Measurements from ENCODE around the gene MAP10. TPM values are rescaled to one million over a fixed set of nuclear protein-coding genes. Genes with fewer than 3 reads are reported as not detected.

The MAP10 gene
- total RNA-seq, 1 experiment from 2014 or later: 1.5 TPM

DNA sequence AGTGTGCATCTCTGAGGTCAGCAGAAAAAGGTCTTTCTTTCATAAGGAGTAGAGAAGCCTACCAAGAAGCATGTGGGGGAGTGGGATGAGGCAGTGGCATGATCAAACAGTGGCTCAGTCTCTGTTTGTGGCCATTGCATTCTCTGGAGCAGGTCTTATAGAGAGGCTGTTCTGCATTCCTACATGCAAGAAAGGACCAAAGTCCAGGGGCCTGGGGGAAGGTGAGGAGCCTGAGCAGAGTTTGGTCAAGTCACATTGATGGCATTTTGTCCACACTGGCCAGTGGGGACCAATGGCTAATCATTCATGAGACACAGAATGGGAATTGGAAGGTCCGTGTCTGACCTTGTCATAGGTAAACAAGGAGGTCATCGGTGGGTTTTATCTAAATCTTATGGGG lies 25.4 kb downstream of the MAP10 start:
- H3K9me3 ChIP-seq (ENCODE audit: control insufficient read depth, insufficient read depth, low read depth, low read length): no peaks in the 10 kb centered on the region
- no peak overlapping the region for H3K27ac ChIP-seq (ENCODE audit: low read length)
- in situ Hi-C loops (cut with HindIII; ENCODE audit: low pct_unique_long_range_greater_than_20kb, low sequenced_read_pairs): no loop called here
- ChIA-PET POLR2A (no interaction called here), CTCF (no interaction called here)
- DNase-seq (ENCODE audit: low read depth, low spot score) (no peak), ATAC-seq (no peak)
- intact Hi-C loops (cut with micrococcal nuclease; ENCODE audit: unreplicated experiment): no loop called here
- TF ChIP-seq CTCF (IDR thresholded peaks at IDR 0.05) (no peak), SIN3A (IDR thresholded peaks at IDR 0.05; ENCODE audit: borderline replicate concordance, insufficient read depth, low read depth, low read length) (no peak), POLR2AphosphoS5 (IDR thresholded peaks at IDR 0.05; ENCODE audit: low read depth, low read length) (no peak), TCF7L2 (IDR thresholded peaks at IDR 0.05; ENCODE audit: low read depth, low read length) (no peak), REST (IDR thresholded peaks at IDR 0.05; ENCODE audit: insufficient read depth in 1 of 2, low read depth in 2 of 2, low read length in 1 of 2) (no peak)
- no peak overlapping the region for H3K4me3 ChIP-seq (ENCODE audit: low read depth in 2 of 2, low read length in 2 of 2)
- no peaks in the 10 kb centered on the region for H3K36me3 ChIP-seq (ENCODE audit: control insufficient read depth, insufficient read depth, low read length)
- H3K27me3 ChIP-seq (ENCODE audit: control insufficient read depth, insufficient read depth, low read length): no peaks in the 10 kb centered on the region; the same call in none of the 2 replicates
- no peaks in the 10 kb centered on the region for H3K4me1 ChIP-seq (ENCODE audit: control insufficient read depth, insufficient read depth, low read length)
- BruUV-seq (replicated peaks): no TSS peak

- Histone ChIP-seq H3K4me1 (ENCODE audit: control insufficient read depth, insufficient read depth, low read length) (no peaks in the 10 kb centered on the region), H3K4me3 (ENCODE audit: low read depth in 2 of 2, low read length in 2 of 2) (no peak overlapping the region), H3K27ac (ENCODE audit: low read length) (no peak overlapping the region), H3K27me3 (ENCODE audit: control insufficient read depth, insufficient read depth, low read length) (no peaks in the 10 kb centered on the region; the same call in none of the 2 replicates), H3K36me3 (ENCODE audit: control insufficient read depth, insufficient read depth, low read length) (no peaks in the 10 kb centered on the region), H3K9me3 (ENCODE audit: control insufficient read depth, insufficient read depth, low read depth, low read length) (no peaks in the 10 kb centered on the region)
- intact Hi-C loops (cut with micrococcal nuclease; ENCODE audit: unreplicated experiment) (no loop called here), in situ Hi-C loops (cut with HindIII; ENCODE audit: low pct_unique_long_range_greater_than_20kb, low sequenced_read_pairs) (no loop called here)
- ATAC-seq (no peak), DNase-seq (ENCODE audit: low read depth, low spot score) (no peak)
- no TSS peak for BruUV-seq (replicated peaks)
- ChIA-PET CTCF (no interaction called here), POLR2A (no interaction called here)
- TF ChIP-seq SIN3A (IDR thresholded peaks at IDR 0.05; ENCODE audit: borderline replicate concordance, insufficient read depth, low read depth, low read length) (no peak), REST (IDR thresholded peaks at IDR 0.05; ENCODE audit: insufficient read depth in 1 of 2, low read depth in 2 of 2, low read length in 1 of 2) (no peak), POLR2AphosphoS5 (IDR thresholded peaks at IDR 0.05; ENCODE audit: low read depth, low read length) (no peak), TCF7L2 (IDR thresholded peaks at IDR 0.05; ENCODE audit: low read depth, low read length) (no peak), CTCF (IDR thresholded peaks at IDR 0.05) (no peak)
Observed at GRCh38 chr1:232831895-232832294, 26.7 kb downstream of the MAP10 start.

Measured in Panc1 (cell line).